ENCODE data around the gene KIN. TPM values are rescaled to one million over a fixed set of nuclear protein-coding genes. Genes with fewer than 3 reads are reported as not detected.

KIN gene
- total RNA-seq, 6 donors from 2014 or later, result 5.9 to 14.7 (median 9.5) TPM

DNA sequence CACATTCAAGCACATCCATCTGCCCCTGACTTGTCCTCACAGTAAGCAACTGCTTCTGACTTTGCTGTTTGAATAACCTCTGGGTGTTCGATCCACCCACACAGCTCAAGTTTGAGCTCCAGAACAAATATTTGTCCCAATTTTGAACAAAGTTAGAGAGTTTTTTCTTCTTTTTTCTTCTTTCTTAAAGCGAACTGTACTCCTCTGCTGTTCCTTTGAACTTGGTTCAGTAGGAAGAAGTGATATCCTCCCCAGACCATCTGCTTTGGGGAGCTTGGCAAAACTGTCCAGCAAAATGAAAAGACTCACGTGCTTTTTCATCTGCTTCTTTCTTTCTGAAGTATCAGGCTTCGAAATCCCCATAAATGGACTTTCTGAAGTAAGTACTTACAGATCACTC is 84.7 kb downstream of the KIN start, which contains the start of gene ITIH2:
TSS of gene ITIH2 (plus strand) at position 177 of the 400 bp plus-strand sequence. CDS start at position 296, 119 bp downstream.
- no peaks in the 10 kb centered on the region for H3K9me3 ChIP-seq
- H3K27ac ChIP-seq, result no peak within 1 kb of the TSS
- no peaks in the 10 kb centered on the region for H3K27me3 ChIP-seq
- no peak within 1 kb of the TSS for H3K4me3 ChIP-seq
- 48 to 58% methylated on average over 4 of the region's 4 CpGs for WGBS, 2 donors
- no peaks in the 10 kb centered on the region for H3K4me1 ChIP-seq
- H3K36me3 ChIP-seq, result no peaks in the 10 kb centered on the region
- TF ChIP-seq EP300 (IDR thresholded peaks at IDR 0.05) (no peak), POLR2A (IDR thresholded peaks at IDR 0.05) (no peak), POLR2AphosphoS5 (IDR thresholded peaks at IDR 0.05) (no peak)
- TF ChIP-seq, protein P1, sequence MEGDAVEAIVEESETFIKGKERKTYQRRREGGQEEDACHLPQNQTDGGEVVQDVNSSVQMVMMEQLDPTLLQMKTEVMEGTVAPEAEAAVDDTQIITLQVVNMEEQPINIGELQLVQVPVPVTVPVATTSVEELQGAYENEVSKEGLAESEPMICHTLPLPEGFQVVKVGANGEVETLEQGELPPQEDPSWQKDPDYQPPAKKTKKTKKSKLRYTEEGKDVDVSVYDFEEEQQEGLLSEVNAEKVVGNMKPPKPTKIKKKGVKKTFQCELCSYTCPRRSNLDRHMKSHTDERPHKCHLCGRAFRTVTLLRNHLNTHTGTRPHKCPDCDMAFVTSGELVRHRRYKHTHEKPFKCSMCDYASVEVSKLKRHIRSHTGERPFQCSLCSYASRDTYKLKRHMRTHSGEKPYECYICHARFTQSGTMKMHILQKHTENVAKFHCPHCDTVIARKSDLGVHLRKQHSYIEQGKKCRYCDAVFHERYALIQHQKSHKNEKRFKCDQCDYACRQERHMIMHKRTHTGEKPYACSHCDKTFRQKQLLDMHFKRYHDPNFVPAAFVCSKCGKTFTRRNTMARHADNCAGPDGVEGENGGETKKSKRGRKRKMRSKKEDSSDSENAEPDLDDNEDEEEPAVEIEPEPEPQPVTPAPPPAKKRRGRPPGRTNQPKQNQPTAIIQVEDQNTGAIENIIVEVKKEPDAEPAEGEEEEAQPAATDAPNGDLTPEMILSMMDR (IDR thresholded peaks at IDR 0.05), result no peak
- no peak for DNase-seq
- no peak for ATAC-seq (ENCODE audit: low FRiP score in 2 of 2)

DNA sequence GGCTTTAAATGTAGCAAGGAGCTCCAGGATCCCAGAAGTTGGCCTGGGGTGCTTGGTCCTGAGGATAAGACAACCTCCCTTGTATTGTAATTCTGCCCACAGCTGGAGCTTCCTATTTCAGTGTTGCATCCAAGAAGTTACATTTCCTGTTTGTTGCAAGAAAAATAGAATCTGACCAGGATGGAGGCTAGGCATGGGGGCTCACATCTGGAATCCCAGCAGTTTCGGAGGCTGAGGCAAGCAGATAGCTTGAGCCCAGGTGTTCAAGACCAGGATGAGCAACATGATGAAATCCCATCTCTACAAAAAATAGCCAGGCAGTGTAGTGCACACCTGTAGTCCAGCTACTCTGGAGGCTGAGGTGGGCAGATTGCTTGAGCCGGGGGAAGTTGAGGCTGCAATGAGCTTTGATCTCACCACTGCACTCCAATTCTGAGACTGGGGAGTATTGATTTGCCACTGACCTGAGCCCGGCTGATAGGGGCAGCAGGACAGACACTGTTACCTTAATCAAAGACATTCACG is 85.4 kb downstream of the KIN start:
- 87 to 94% methylated on average over 3 to 4 of the region's 4 CpGs for WGBS, 2 donors

DNA sequence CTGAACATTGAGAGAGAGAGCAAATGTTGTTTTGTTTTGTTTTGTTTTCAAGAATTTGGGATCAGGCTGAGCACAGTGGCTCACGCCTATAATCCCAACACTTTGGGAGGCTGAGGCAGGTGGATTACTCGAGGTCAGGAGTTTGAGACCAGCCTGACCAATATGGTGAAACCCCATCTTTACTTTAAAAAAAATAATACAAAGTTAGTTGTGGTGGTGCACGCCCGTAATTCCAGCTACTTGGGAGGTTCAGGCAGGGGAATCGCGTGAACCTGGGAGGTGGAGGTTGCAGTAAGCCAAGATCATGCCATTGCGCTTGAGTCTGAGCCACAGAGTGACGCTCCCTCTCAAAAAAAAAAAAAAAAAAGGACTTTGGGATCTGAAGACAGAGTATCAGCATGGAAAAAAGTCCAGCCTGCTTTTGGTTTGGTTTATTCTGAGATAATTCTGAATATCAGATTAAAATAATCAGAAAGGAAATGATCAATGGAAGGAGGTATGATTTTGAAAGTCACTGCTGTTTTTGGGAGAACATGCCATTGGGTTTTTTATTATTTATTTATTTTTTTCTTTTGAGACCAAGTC is 86.5 kb downstream of the KIN start:
- WGBS, 2 donors, result 79 to 81% methylated on average over 8 of the region's 8 CpGs
- TF ChIP-seq, protein P1 (IDR thresholded peaks at IDR 0.05), result no peak
- TF ChIP-seq POLR2AphosphoS5 (IDR thresholded peaks at IDR 0.05) (no peak), EP300 (IDR thresholded peaks at IDR 0.05) (no peak), POLR2A (IDR thresholded peaks at IDR 0.05) (no peak)
- Histone ChIP-seq H3K27me3 (no peaks in the 10 kb centered on the region), H3K4me3 (no peak overlapping the region), H3K36me3 (no peaks in the 10 kb centered on the region), H3K27ac (no peak overlapping the region), H3K4me1 (no peaks in the 10 kb centered on the region), H3K9me3 (no peaks in the 10 kb centered on the region)
- DNase-seq (no peak), ATAC-seq (ENCODE audit: low FRiP score in 2 of 2) (no peak)

More for the DNA sequence above, 85.4 kb downstream of the KIN start:
- no peak overlapping the region for H3K4me3 ChIP-seq
- no peaks in the 10 kb centered on the region for H3K27me3 ChIP-seq
- no peak overlapping the region for H3K27ac ChIP-seq
- TF ChIP-seq POLR2A (IDR thresholded peaks at IDR 0.05) (no peak), POLR2AphosphoS5 (IDR thresholded peaks at IDR 0.05) (no peak), EP300 (IDR thresholded peaks at IDR 0.05) (no peak)
- TF ChIP-seq, protein P1 (IDR thresholded peaks at IDR 0.05), result no peak
- H3K4me1 ChIP-seq, result no peaks in the 10 kb centered on the region
- no peak for ATAC-seq (ENCODE audit: low FRiP score in 2 of 2)
- no peaks in the 10 kb centered on the region for H3K36me3 ChIP-seq
- no peak for DNase-seq
- H3K9me3 ChIP-seq, result no peaks in the 10 kb centered on the region

Other genes starting within 250 kb of the KIN start
- 10 to 100 TPM in 5 of 6 donors, 1 to 10 TPM in 1; 9.7 to 21.0 (median 11.6) TPM for gene ITIH5, start 121.0 kb downstream of the KIN start, total RNA-seq
- 1 to 10 TPM in 1 of 6 donors, under 1 TPM in 2, not detected in 3; 0.61 to 1.5 (median 0.61) TPM for gene ITIH2, start 84.7 kb downstream of the KIN start, total RNA-seq
- gene ATP5F1C, start 184 bp upstream of the KIN start, total RNA-seq, result 100 to 1,000 TPM; 130 to 237 (median 165) TPM
- 10 to 100 TPM in 3 of 6 donors, 1 to 10 TPM in 3; 6.8 to 16.8 (median 10.1) TPM for gene TAF3, start 30.5 kb upstream of the KIN start, total RNA-seq